ENCODE results near the gene S100A12. TPM values are rescaled to one million over a fixed set of nuclear protein-coding genes. Genes with fewer than 3 reads are reported as not detected.

Gene S100A12
- total RNA-seq, 2 experiments from 2014 or later, result not detected

DNA sequence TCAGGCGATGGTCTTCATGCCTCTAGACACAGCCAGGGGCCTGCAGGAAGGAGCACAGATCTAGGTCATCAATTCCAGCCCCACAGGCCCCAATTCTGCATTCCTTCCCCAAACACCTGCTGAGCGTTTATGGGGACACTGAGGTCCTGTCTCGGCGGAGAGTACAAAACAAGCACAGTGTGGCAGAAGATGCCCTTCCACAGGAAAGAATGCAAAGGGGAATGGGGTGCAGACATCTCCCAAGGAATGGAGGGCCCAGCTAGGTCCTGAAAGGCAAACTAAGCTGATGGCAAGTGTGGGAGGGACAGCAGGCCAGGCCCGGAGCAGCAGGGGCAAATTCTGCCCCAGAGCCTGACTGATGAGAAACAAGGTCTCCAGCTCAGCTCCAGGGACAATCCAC, 19.0 kb upstream of the S100A12 start:
- no peak overlapping the region for H3K4me2 ChIP-seq (ENCODE audit: low read length)
- TF ChIP-seq EZH2phosphoT487 (IDR thresholded peaks at IDR 0.05; ENCODE audit: borderline replicate concordance, low read depth, low read length), result no peak
- TF ChIP-seq, protein P1, sequence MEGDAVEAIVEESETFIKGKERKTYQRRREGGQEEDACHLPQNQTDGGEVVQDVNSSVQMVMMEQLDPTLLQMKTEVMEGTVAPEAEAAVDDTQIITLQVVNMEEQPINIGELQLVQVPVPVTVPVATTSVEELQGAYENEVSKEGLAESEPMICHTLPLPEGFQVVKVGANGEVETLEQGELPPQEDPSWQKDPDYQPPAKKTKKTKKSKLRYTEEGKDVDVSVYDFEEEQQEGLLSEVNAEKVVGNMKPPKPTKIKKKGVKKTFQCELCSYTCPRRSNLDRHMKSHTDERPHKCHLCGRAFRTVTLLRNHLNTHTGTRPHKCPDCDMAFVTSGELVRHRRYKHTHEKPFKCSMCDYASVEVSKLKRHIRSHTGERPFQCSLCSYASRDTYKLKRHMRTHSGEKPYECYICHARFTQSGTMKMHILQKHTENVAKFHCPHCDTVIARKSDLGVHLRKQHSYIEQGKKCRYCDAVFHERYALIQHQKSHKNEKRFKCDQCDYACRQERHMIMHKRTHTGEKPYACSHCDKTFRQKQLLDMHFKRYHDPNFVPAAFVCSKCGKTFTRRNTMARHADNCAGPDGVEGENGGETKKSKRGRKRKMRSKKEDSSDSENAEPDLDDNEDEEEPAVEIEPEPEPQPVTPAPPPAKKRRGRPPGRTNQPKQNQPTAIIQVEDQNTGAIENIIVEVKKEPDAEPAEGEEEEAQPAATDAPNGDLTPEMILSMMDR (conservative IDR thresholded peaks at IDR 0.05; ENCODE audit: low read length), result 0 out of 2 replicates have a peak, but pooled peaks have one; percentile 3
- DNase-seq (ENCODE audit: low spot score), result no peak
- H3K79me2 ChIP-seq (ENCODE audit: insufficient read depth, low read depth, low read length), result no peaks in the 10 kb centered on the region
- no peaks in the 10 kb centered on the region for H4K20me1 ChIP-seq (ENCODE audit: insufficient read depth, low read length)
- H3K9me3 ChIP-seq (ENCODE audit: low read length), result no peaks in the 10 kb centered on the region
- CTCF ChIA-PET (ENCODE audit: unreplicated experiment), result no interaction called here
- H3K9me2 ChIP-seq (ENCODE audit: insufficient read depth, low read length), result no peaks in the 10 kb centered on the region
- H2AFZ ChIP-seq (ENCODE audit: low read length), result no peak overlapping the region
- no peaks in the 10 kb centered on the region for H3K4me1 ChIP-seq (ENCODE audit: insufficient read depth, low read length, poor library complexity, severe bottlenecking)
- no peak overlapping the region for H3K4me3 ChIP-seq (ENCODE audit: low read depth, low read length, poor library complexity, severe bottlenecking)
- H3K27ac ChIP-seq (ENCODE audit: low read depth, low read length, poor library complexity, severe bottlenecking), result no peak overlapping the region
- H3K36me3 ChIP-seq (ENCODE audit: insufficient read depth, low read length), result no peaks in the 10 kb centered on the region
- intact Hi-C loops (cut with micrococcal nuclease; ENCODE audit: unreplicated experiment), result no loop called here
- no TSS peak for BruUV-seq (replicated peaks)
- POLR2A ChIA-PET, result no interaction called here

DNA sequence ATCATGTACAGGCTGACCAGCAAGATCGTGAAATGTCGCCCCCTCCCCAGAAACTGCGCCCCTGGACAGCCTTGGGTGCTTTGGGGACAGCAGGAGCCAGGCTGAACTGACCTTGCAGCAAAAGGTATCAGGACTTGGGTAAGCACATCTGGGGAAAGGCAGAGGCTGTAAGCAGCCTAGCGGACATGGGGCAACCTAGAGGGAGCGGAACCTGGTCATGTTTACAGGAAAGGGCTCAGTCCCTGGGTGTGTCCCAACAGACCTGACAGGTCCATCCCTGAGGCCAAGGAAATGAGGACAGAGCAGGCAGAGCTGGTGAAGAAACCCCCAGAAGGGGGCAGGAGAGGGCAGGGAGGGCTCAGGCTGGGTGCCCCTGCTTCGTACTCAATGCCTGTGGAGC, 18.5 kb upstream of the S100A12 start:
- Histone ChIP-seq H3K36me3 (ENCODE audit: insufficient read depth, low read length) (no peaks in the 10 kb centered on the region), H3K4me1 (ENCODE audit: insufficient read depth, low read length, poor library complexity, severe bottlenecking) (no peaks in the 10 kb centered on the region), H3K9me2 (ENCODE audit: insufficient read depth, low read length) (no peaks in the 10 kb centered on the region), H3K4me3 (ENCODE audit: low read depth, low read length, poor library complexity, severe bottlenecking) (no peak overlapping the region), H4K20me1 (ENCODE audit: insufficient read depth, low read length) (no peaks in the 10 kb centered on the region), H2AFZ (ENCODE audit: low read length) (no peak overlapping the region), H3K79me2 (ENCODE audit: insufficient read depth, low read depth, low read length) (no peaks in the 10 kb centered on the region), H3K27ac (ENCODE audit: low read depth, low read length, poor library complexity, severe bottlenecking) (no peak overlapping the region), H3K9me3 (ENCODE audit: low read length) (no peaks in the 10 kb centered on the region), H3K4me2 (ENCODE audit: low read length) (no peak overlapping the region)
- CTCF ChIA-PET (ENCODE audit: unreplicated experiment), result no interaction called here
- intact Hi-C loops (cut with micrococcal nuclease; ENCODE audit: unreplicated experiment), result no loop called here
- POLR2A ChIA-PET, result no interaction called here
- BruUV-seq (replicated peaks), result no TSS peak
- TF ChIP-seq EZH2phosphoT487 (IDR thresholded peaks at IDR 0.05; ENCODE audit: borderline replicate concordance, low read depth, low read length), result no peak
- TF ChIP-seq, protein P1 (conservative IDR thresholded peaks at IDR 0.05; ENCODE audit: low read length), result peak; percentile 17; the same call in 1 of the 2 replicates
- no peak for DNase-seq (ENCODE audit: low spot score)

DNA sequence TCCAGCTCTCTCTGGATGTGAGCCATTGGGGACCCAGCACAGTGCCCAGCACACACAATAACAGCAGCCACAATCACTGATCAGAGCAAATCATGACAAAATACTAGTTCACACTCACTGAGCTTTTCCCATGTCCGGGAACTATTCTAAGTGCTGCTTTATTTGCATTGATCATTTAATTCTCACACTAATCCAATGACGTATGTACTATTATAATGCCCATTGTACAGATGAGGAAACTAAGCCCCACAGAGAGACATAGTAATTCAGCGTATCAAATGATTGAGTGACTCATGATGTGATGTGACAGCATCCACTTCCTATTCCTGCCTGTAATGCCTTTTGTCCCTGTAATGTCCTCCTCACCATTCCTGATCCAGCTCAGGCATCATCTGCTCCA, 17.4 kb upstream of the S100A12 start:
- Histone ChIP-seq H3K4me1 (ENCODE audit: insufficient read depth, low read length, poor library complexity, severe bottlenecking) (no peaks in the 10 kb centered on the region), H3K36me3 (ENCODE audit: insufficient read depth, low read length) (no peaks in the 10 kb centered on the region), H4K20me1 (ENCODE audit: insufficient read depth, low read length) (no peaks in the 10 kb centered on the region), H3K4me3 (ENCODE audit: low read depth, low read length, poor library complexity, severe bottlenecking) (no peak overlapping the region), H3K9me3 (ENCODE audit: low read length) (no peaks in the 10 kb centered on the region), H3K4me2 (ENCODE audit: low read length) (no peak overlapping the region), H3K9me2 (ENCODE audit: insufficient read depth, low read length) (no peaks in the 10 kb centered on the region), H2AFZ (ENCODE audit: low read length) (no peak overlapping the region), H3K27ac (ENCODE audit: low read depth, low read length, poor library complexity, severe bottlenecking) (no peak overlapping the region), H3K79me2 (ENCODE audit: insufficient read depth, low read depth, low read length) (no peaks in the 10 kb centered on the region)
- CTCF ChIA-PET (ENCODE audit: unreplicated experiment), result no interaction called here
- TF ChIP-seq EZH2phosphoT487 (IDR thresholded peaks at IDR 0.05; ENCODE audit: borderline replicate concordance, low read depth, low read length), result no peak
- TF ChIP-seq, protein P1 (conservative IDR thresholded peaks at IDR 0.05; ENCODE audit: low read length), result no peak
- BruUV-seq (replicated peaks), result no TSS peak
- POLR2A ChIA-PET, result no interaction called here
- no peak for DNase-seq (ENCODE audit: low spot score)
- intact Hi-C loops (cut with micrococcal nuclease; ENCODE audit: unreplicated experiment), result no loop called here

Measured in OCI-LY7 (cell line).